Raji (cell line): Measurements from ENCODE around the gene TASOR2.
A peak's percentile ranks its signal among the peaks of the same experiment; 100 is the strongest.

ENCODE experiments used
- POLR2A ChIP-seq: IDR thresholded peaks from 2 replicates; pipeline ENCODE4 v1.6.1; 2011; ENCODE audit warnings: low read depth, low read length, control low read depth; ENCODE audit not compliant: insufficient read depth

Gene TASOR2

DNA sequence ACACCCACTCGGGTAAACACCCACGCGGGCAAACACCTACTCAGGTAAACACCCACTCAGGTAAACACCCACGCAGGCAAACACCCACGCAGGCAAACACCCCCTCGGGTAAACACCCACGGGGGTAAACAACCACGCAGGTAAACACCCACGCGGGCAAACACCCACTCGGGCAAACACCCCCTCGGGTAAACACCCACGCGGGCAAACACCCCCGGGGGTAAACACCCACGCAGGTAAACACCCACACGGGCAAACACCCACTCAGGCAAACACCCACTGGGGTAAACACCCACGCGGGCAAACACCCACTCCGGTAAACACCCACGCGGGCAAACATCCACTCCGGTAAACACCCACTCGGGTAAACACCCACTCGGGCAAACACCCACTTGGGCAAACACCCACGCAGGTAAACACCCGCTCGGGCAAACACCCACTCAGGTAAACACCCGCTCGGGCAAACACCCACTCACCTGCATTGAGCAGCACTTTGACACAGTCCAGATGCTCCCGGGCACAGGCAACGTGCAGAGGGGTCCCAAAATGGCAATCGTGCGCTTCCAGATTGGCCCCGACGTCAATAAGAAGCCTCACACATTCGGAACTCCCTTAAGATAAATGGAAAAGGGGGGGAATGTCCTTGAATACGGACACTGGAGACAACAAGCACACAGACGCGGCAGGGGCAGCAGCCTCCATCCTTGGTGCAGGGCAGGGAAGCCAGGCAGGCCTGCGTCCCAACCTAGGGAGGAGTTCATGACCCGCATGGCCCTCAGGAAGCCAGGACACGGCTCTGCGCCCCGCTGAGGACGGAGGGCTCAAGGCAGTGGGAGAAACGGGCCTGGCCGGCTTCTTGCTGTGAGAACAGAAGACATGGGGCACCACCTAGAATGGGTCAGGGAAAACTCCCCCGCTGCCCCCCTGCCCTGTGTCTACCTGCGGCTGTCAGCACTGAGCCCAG lies 35.9 kb upstream of the TASOR2 start:
- no peak for TF ChIP-seq POLR2A

- no peak for TF ChIP-seq POLR2A
Observed at GRCh38 chr10:5649746-5650145, 34.9 kb upstream of the TASOR2 start.

GRCh38 chr10:5650664-5651387 lies 33.8 kb upstream of the TASOR2 start:
- TF ChIP-seq POLR2A = no peak

DNA sequence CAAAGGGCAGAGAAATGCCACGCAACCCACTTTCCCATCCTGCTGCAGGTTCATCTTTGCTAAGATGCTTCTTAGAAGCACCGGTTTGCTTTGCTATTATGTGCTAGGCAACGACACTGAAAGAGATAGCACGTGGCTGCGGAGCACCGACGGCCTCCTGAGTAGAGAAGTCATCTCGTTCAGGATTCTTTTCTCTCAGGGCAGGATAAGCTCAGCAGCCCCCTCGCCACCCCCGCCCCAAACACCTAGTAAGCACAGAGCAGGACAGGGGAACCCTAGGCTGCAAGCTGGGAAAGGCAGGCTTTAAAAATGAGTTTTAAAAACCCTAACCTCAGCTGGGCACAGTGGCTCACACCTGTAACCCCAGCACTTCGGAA lies 33.3 kb upstream of the TASOR2 start:
- no peak for TF ChIP-seq POLR2A

- TF ChIP-seq POLR2A = no peak
Observed at GRCh38 chr10:5652746-5653145, 31.9 kb upstream of the TASOR2 start.

GRCh38 chr10:5654218-5654755 lies 30.4 kb upstream of the TASOR2 start:
- no peak for TF ChIP-seq POLR2A

DNA sequence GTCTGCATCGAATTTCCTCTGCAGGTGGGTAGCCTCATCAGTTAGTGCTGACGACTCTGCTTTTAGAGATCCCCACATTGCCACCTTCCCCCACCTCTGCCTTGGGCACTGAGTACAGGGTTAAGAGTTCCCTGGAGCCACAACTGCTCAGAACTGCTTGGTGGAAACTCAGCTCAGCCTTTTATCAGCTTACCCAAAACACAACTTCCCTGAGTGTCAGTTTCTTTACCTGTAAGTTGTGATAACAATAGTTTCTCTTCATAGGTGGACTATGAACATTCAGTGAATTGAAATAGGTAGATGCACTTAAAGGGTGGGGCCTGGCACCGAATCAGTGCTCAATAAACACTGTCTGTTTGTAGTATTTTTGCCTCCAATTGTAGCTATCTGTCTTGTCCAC lies 29.5 kb upstream of the TASOR2 start:
- no peak for TF ChIP-seq POLR2A

GRCh38 chr10:5656737-5657579 lies 27.7 kb upstream of the TASOR2 start:
- peak; percentile 33; the same call in 1 of the 2 replicates for TF ChIP-seq POLR2A

DNA sequence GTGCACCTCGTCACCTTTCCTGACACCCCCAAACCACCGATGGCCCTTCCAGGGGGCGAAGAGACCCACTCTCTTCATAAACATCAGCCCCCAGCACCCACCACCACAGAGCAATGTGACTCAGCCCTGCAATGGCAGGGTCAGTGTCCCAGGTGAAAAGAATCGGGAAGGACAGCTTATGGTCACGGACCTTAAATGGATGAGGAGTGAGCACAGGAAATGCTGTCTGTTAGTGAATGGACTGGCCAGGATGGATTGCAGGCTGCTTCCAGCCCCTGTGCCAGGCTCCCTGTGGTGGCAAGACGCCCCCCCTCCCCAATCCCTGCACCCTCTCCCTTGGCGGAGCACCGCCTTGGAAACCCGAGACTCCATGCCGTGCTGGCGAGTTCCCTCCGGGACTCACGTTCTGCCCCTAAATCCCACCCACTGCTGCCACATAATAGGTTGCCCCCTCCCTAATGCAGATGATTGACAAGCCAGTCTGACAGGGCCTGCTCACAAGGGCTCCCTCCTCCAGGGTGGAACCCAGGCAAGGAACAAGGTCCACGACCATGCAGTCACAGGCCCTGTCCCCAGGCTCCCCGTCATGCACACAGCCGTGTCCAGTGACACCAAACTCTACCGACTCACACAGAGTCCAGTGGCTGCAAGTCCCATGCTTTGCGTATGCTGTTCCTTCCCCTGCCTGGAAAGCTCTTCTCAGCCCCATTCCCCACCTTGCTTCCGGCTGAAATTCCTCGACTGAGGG lies 25.6 kb upstream of the TASOR2 start:
- TF ChIP-seq POLR2A = no peak

DNA sequence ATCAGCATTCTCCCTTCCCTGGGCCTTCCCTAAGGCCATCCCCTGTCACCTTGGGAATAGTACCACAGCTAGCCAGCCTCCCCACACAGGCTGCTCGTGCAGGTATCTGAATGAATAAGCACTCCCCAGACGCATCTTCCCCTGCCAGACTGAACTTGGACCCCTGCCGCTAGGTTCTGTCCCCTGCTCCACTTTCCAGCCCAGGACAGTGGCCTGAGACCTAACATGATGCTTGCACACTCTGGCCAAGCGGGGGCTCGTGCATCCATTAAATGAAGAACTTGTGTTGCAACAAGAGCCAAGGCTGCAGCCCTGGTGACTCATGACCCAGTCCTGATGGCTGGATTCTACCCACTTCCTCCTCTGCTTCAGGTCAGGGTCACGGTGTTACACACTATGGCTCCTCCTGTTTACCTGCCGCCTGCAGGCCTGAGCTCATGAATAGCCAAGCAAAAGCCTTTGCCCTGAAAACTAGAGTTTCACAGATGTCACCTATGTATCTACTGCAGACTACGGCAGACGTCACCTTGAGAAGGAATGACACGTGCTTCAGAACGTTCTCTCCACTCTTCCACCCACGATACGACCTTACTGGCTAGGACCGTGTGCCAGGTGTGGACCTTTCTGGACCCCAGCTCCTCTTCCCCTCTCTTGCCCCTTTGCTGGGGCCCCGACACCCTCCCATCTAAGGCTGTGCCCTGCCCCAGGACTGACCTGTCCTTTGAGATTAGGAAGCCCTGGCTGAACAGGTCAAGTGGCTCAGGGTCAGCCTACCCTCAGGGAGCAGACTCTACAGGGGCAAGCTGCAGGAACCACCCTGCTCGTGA lies 24.7 kb upstream of the TASOR2 start:
- TF ChIP-seq POLR2A = peak; percentile 35; the same call in 1 of the 2 replicates

GRCh38 chr10:5661043-5661442 lies 23.6 kb upstream of the TASOR2 start:
- no peak for TF ChIP-seq POLR2A

GRCh38 chr10:5662708-5663579 lies 21.7 kb upstream of the TASOR2 start:
- no peak for TF ChIP-seq POLR2A
